Parathyroid adenoma (tissue), 2 donors: ENCODE measurements around the gene COL12A1.
"Not testable (repeated sequence)": the region's sequence is repeated elsewhere in the genome, so short reads cannot be mapped to it uniquely, and the experiment has no call there.

ENCODE experiments used
- H2AFZ ChIP-seq: fragments of 300-600 bp; sonication (generic); one replicate; pipeline ENCODE4 v1.7.0; 2017; ENCODE audit warnings: antibody characterized with exemption, mild to moderate bottlenecking
- H3K27ac ChIP-seq: fragments of 300-600 bp; sonication (generic); one replicate; pipeline ENCODE4 v1.7.0; 2017
- H3K27me3 ChIP-seq: fragments of 300-600 bp; sonication (generic); one replicate; pipeline ENCODE4 v1.7.0; 2017; ENCODE audit warnings: low read length; ENCODE audit not compliant: control insufficient read depth, insufficient read depth
- H3K36me3 ChIP-seq: fragments of 300-600 bp; sonication (generic); one replicate; pipeline ENCODE4 v1.7.0; 2017; ENCODE audit warnings: low read length; ENCODE audit not compliant: control insufficient read depth, insufficient read depth
- H3K4me1 ChIP-seq: fragments of 300-600 bp; sonication (generic); one replicate; pipeline ENCODE4 v1.7.0; 2017; ENCODE audit warnings: control low read depth
- H3K4me2 ChIP-seq: fragments of 300-600 bp; sonication (generic); one replicate; pipeline ENCODE4 v1.7.0; 2017; ENCODE audit warnings: low read length
- H3K4me3 ChIP-seq: fragments of 300-600 bp; sonication (generic); one replicate; pipeline ENCODE4 v1.7.0; 2017; ENCODE audit warnings: low read depth, low read length
- H3K79me2 ChIP-seq: fragments of 300-600 bp; sonication (generic); one replicate; pipeline ENCODE4 v1.7.0; 2017; ENCODE audit warnings: control low read depth
- H3K9ac ChIP-seq: fragments of 300-600 bp; sonication (generic); one replicate; pipeline ENCODE4 v1.7.0; 2017; ENCODE audit warnings: mild to moderate bottlenecking
- H3K9me3 ChIP-seq: fragments of 300-600 bp; sonication (generic); one replicate; pipeline ENCODE4 v1.7.0; 2017; ENCODE audit warnings: low read length; ENCODE audit not compliant: control insufficient read depth
- CTCF ChIP-seq: fragments of 300-600 bp; sonication (generic); IDR thresholded peaks from one replicate; pipeline ENCODE4 v1.7.0; 2017; ENCODE audit warnings: antibody characterized with exemption, mild to moderate bottlenecking
- donor health status: primary hyperparathyroidism.

Gene COL12A1

DNA sequence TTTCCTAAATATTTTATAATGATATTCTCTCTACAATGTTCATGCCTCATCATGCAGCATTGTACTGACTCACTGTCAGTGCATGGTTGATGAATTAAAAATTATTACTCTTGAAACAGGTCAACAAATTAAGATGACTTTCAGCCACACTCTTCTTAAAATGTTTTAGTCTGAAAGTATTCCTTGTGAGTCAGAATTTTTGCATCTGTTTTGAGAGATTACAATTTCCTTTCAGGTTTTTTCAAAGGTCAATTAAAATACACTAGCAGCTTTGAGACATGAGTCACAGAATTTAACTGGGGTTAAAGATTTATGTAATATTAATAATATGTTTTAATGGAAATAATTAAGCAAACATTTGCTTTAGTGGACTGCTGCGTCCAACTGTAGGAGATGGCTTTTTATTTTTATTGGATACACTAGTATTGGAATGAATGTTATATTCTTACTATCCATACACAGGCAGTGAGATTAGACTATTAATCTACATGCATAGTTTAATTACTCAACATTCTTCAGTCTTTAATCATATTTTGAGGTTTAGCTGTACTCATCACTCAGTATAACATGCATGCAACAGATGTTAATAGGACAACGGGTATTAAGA lies 9.7 kb downstream of the COL12A1 start:
- TF ChIP-seq CTCF = no peak

GRCh38 chr6:75188221-75188925 lies 17.5 kb downstream of the COL12A1 start:
- H3K36me3 ChIP-seq = no peaks in the 10 kb centered on the region
- TF ChIP-seq CTCF = no peak
- no peaks in the 10 kb centered on the region for H3K79me2 ChIP-seq
- no peak overlapping the region for H2AFZ ChIP-seq
- no peak overlapping the region for H3K9ac ChIP-seq
- H3K9me3 ChIP-seq = no peaks in the 10 kb centered on the region
- no peak overlapping the region for H3K27ac ChIP-seq
- no peaks in the 10 kb centered on the region for H3K4me1 ChIP-seq
- no peak overlapping the region for H3K4me2 ChIP-seq
- H3K4me3 ChIP-seq = no peak overlapping the region
- no peaks in the 10 kb centered on the region for H3K27me3 ChIP-seq

More for the DNA sequence above, 9.7 kb downstream of the COL12A1 start:
- H3K4me3 ChIP-seq = no peak overlapping the region
- no peak overlapping the region for H3K4me2 ChIP-seq
- H3K36me3 ChIP-seq = no peaks in the 10 kb centered on the region
- no peak overlapping the region for H3K27ac ChIP-seq
- H3K27me3 ChIP-seq = no peaks in the 10 kb centered on the region
- no peaks in the 10 kb centered on the region for H3K4me1 ChIP-seq
- H3K9me3 ChIP-seq = no peaks in the 10 kb centered on the region
- no peaks in the 10 kb centered on the region for H3K79me2 ChIP-seq
- H3K9ac ChIP-seq = no peak overlapping the region
- no peak overlapping the region for H2AFZ ChIP-seq

DNA sequence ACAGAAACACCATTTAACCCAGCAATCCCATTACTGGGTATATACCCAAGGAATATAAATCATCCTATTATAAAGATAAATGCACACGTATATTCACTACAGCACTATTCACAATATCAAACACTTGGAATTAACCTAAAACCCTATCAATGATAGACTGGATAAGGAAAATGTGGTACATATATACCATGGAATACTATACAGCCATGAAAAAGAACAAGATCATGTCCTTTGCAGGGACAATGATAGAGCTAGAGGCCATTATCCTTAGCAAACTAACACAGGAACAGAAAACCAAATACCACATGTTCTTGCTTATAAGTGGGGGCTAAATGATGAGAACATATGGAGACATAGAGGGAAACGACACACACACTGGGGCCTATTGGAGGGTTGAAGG lies 19.3 kb downstream of the COL12A1 start:
- H3K27me3 ChIP-seq, H3K4me2 ChIP-seq, H3K9me3 ChIP-seq, H3K27ac ChIP-seq, H3K79me2 ChIP-seq, H3K4me3 ChIP-seq, H3K36me3 ChIP-seq, H3K9ac ChIP-seq, H2AFZ ChIP-seq, H3K4me1 ChIP-seq: not testable (repeated sequence)

DNA sequence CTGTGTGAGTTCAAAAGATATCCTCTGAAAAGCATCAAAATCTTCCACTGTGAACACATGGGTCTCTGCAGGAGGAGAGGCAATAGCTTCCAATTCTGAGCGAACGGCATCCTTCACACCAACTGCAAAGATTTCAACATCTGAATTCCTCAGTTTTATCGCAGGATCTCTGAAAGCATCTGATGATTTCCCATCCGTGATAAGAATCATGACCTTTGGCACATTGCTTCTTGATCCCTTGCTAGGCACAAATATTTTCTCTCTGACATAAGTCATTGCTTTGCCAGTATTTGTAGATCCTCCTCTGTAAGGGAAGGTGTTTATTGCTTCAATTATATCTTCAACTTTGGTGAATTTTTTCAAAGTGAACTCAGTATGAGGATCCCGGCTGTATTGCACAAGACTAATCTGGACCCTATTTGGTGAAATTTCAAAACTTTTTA lies 22.7 kb downstream of the COL12A1 start:
- Histone ChIP-seq H3K4me1 (no peaks in the 10 kb centered on the region), H3K9me3 (no peaks in the 10 kb centered on the region), H3K4me3 (no peak overlapping the region), H3K79me2 (no peaks in the 10 kb centered on the region), H3K27ac (no peak overlapping the region), H3K27me3 (no peaks in the 10 kb centered on the region), H2AFZ (no peak overlapping the region), H3K36me3 (no peaks in the 10 kb centered on the region), H3K4me2 (no peak overlapping the region), H3K9ac (no peak overlapping the region)
- no peak for TF ChIP-seq CTCF

- no peak overlapping the region for H3K4me3 ChIP-seq
- no peaks in the 10 kb centered on the region for H3K9me3 ChIP-seq
- no peaks in the 10 kb centered on the region for H3K79me2 ChIP-seq
- H3K27ac ChIP-seq = no peak overlapping the region
- H3K27me3 ChIP-seq = no peaks in the 10 kb centered on the region
- no peak overlapping the region for H2AFZ ChIP-seq
- no peak for TF ChIP-seq CTCF
- H3K4me2 ChIP-seq = no peak overlapping the region
- no peaks in the 10 kb centered on the region for H3K36me3 ChIP-seq
- no peaks in the 10 kb centered on the region for H3K4me1 ChIP-seq
- no peak overlapping the region for H3K9ac ChIP-seq
Observed at GRCh38 chr6:75180864-75181263, 25.0 kb downstream of the COL12A1 start.
